Activated CD4-positive, alpha-beta T cell treated with anti-CD3 and anti-CD28 coated beads, Interleukin-2, amount 50 U/mL, for 24 hours (primary cell): Measurements from ENCODE around the gene DDX6.
"Not testable (repeated sequence)": the region's sequence is repeated elsewhere in the genome, so short reads cannot be mapped to it uniquely, and the experiment has no call there.

ENCODE experiments used
- DNase-seq, 2 donors: peaks; one replicate each; pipeline ENCODE4 v3.0.0-alpha.2; 2020; ENCODE audit warnings: low read depth in 1 of 2, low spot score in 1 of 2

DDX6 gene

GRCh38 chr11:118791961-118792569 lies 1.1 kb upstream of the DDX6 start:
- DNase-seq = peak in 1 of 2 donors; percentile 13

GRCh38 chr11:118790357-118791110 lies 430 bp downstream of the DDX6 start:
- peak in 1 of 2 donors; percentile 49 for DNase-seq

- peak in 1 of 2 donors; percentile 9 for DNase-seq
Measured at GRCh38 chr11:118789501-118790356, 1.2 kb downstream of the DDX6 start.

- DNase-seq = no peak
Measured at GRCh38 chr11:118786657-118787056, 4.3 kb downstream of the DDX6 start.

- DNase-seq = no peak
Measured at GRCh38 chr11:118785362-118785761, 5.6 kb downstream of the DDX6 start.

GRCh38 chr11:118783724-118784495 lies 7.1 kb downstream of the DDX6 start:
- no peak for DNase-seq

GRCh38 chr11:118783324-118783723 lies 7.6 kb downstream of the DDX6 start:
- not testable (repeated sequence) for DNase-seq

GRCh38 chr11:118778898-118779297 lies 12.1 kb downstream of the DDX6 start:
- DNase-seq = no peak

GRCh38 chr11:118774032-118774431 lies 16.9 kb downstream of the DDX6 start:
- DNase-seq = no peak

GRCh38 chr11:118771547-118772288 lies 19.2 kb downstream of the DDX6 start:
- DNase-seq = no peak

GRCh38 chr11:118768690-118769089 lies 22.3 kb downstream of the DDX6 start:
- DNase-seq = no peak

GRCh38 chr11:118766035-118766434 lies 24.9 kb downstream of the DDX6 start:
- no peak for DNase-seq

- DNase-seq = not testable (repeated sequence)
Measured at GRCh38 chr11:118765095-118765691, 25.8 kb downstream of the DDX6 start.

GRCh38 chr11:118763041-118763440 lies 27.9 kb downstream of the DDX6 start:
- DNase-seq = no peak

GRCh38 chr11:118761981-118762380 lies 29.0 kb downstream of the DDX6 start:
- DNase-seq = not testable (repeated sequence)

- no peak for DNase-seq
Measured at GRCh38 chr11:118757876-118758399, 33.0 kb downstream of the DDX6 start.

GRCh38 chr11:118752654-118753053 lies 38.3 kb downstream of the DDX6 start:
- no peak for DNase-seq

GRCh38 chr11:118749429-118749828 lies 41.5 kb downstream of the DDX6 start:
- no peak for DNase-seq

GRCh38 chr11:118748056-118748455 lies 42.9 kb downstream of the DDX6 start:
- DNase-seq = no peak
